OCI-LY7 (cell line): ENCODE data around the gene SYNJ2. TPM values are rescaled to one million over a fixed set of nuclear protein-coding genes. Genes with fewer than 3 reads are reported as not detected.

ENCODE experiments used
- BruUV-seq: library from RNA; stranded (reverse); fragments of 400-500 nt; replicated peaks from 2 replicates; lab custom pipeline; 2021; lab: Mats Ljungman, UMichigan
- CTCF ChIA-PET: fragments of 300-600 bp; sonication (Branson Sonifier 250); formaldehyde crosslinking; loops from one replicate; lab custom pipeline; 2022; ENCODE audit warnings: antibody characterized with exemption; ENCODE audit not compliant: unreplicated experiment; lab: Charles Lee
- POLR2A ChIA-PET: fragments of 300-600 bp; sonication (Branson Sonifier 250); formaldehyde crosslinking; loops from one replicate; lab custom pipeline; 2022; ENCODE audit warnings: antibody characterized with exemption; lab: Charles Lee
- DNase-seq: peaks from one replicate; pipeline ENCODE4 v3.0.0-alpha.2; 2015; ENCODE audit warnings: low spot score
- H2AFZ ChIP-seq: fragments of 200-600 bp; sonication (generic), shearing (Covaris generic); 2 replicates; pipeline ENCODE4 v1.6.1; 2014; ENCODE audit warnings: mild to moderate bottlenecking, antibody characterized with exemption, low read length, moderate library complexity
- H3K27ac ChIP-seq: fragments of 200-600 bp; sonication (generic); 2 replicates; pipeline ENCODE4 v1.5.1; 2014; ENCODE audit warnings: mixed run types, low read depth, mild to moderate bottlenecking, moderate library complexity, low read length, inconsistent platforms; ENCODE audit not compliant: poor library complexity, severe bottlenecking
- H3K36me3 ChIP-seq: fragments of 200-600 bp; sonication (generic); 2 replicates; pipeline ENCODE4 v1.6.1; 2014; ENCODE audit warnings: mild to moderate bottlenecking, antibody characterized with exemption, low read length, moderate library complexity, mixed read lengths; ENCODE audit not compliant: insufficient read depth
- H3K4me1 ChIP-seq: fragments of 200-600 bp; sonication (generic); 2 replicates; pipeline ENCODE4 v1.5.1; 2014; ENCODE audit warnings: mild to moderate bottlenecking, low read length; ENCODE audit not compliant: insufficient read depth, poor library complexity, severe bottlenecking
- H3K4me2 ChIP-seq: fragments of 200-600 bp; sonication (generic); 2 replicates; pipeline ENCODE4 v1.6.1; 2014; ENCODE audit warnings: mild to moderate bottlenecking, low read length
- H3K4me3 ChIP-seq: fragments of 200-600 bp; sonication (generic); 2 replicates; pipeline ENCODE4 v1.5.1; 2014; ENCODE audit warnings: mild to moderate bottlenecking, low read depth, low read length; ENCODE audit not compliant: poor library complexity, severe bottlenecking
- H3K79me2 ChIP-seq: fragments of 200-600 bp; sonication (generic); 2 replicates; pipeline ENCODE4 v1.6.1; 2016; ENCODE audit warnings: low read depth, mild to moderate bottlenecking, low read length, moderate library complexity, mixed read lengths; ENCODE audit not compliant: insufficient read depth
- H3K9me2 ChIP-seq: fragments of 200-600 bp; sonication (generic); 2 replicates; pipeline ENCODE4 v1.6.1; 2016; ENCODE audit warnings: mild to moderate bottlenecking, low read length, mixed read lengths; ENCODE audit not compliant: insufficient read depth
- H3K9me3 ChIP-seq: fragments of 200-600 bp; sonication (generic); 2 replicates; pipeline ENCODE4 v1.6.1; 2014; ENCODE audit warnings: mild to moderate bottlenecking, mixed run types, low read length, mixed read lengths
- H4K20me1 ChIP-seq: fragments of 200-600 bp; sonication (generic); 2 replicates; pipeline ENCODE4 v1.6.1; 2014; ENCODE audit warnings: mild to moderate bottlenecking, antibody characterized with exemption, low read length, moderate library complexity, mixed read lengths; ENCODE audit not compliant: insufficient read depth
- CTCF ChIP-seq: fragments of 200-600 bp; sonication (generic); conservative IDR thresholded peaks from 2 replicates; pipeline ENCODE4 v1.5.1; 2014; ENCODE audit warnings: mild to moderate bottlenecking, antibody characterized with exemption, low read length, moderate library complexity, mixed read lengths
- EZH2phosphoT487 ChIP-seq: fragments of 200-600 bp; sonication (generic); IDR thresholded peaks from 2 replicates; pipeline ENCODE4 v1.6.1; 2018; ENCODE audit warnings: low read depth, borderline replicate concordance, mild to moderate bottlenecking, mixed run types, antibody characterized with exemption, low read length, moderate library complexity, mixed read lengths
- intact Hi-C: fragments of 100-400 bp; cut with micrococcal nuclease; formaldehyde crosslinking; loops from one replicate; pipeline ENCODE4 v1.10.0; 2022; ENCODE audit not compliant: unreplicated experiment
- total RNA-seq, 2 experiments: library from RNA; depleted of rRNA in 1 of 2; stranded (reverse); fragments of >200 nt in 1 of 2; shearing (Covaris generic) in 1 of 2; gene quantifications; 2 replicates each; pipeline ENCODE4 v1.2.3, GENCODE V29; 2014 to 2022

The SYNJ2 gene
- total RNA-seq, 2 experiments from 2014 or later, result 0.21 TPM; not detected in 1

- intact Hi-C loops, result no loop called here
- CTCF ChIA-PET, result no interaction called here
- POLR2A ChIA-PET, result interaction anchor here (0.6 kb wide), 1 partner anchor 1057 kb away, joined by 3 read pairs; no protein-coding TSS in a partner anchor
- H3K79me2 ChIP-seq, result no peaks in the 10 kb centered on the region
- no peaks in the 10 kb centered on the region for H4K20me1 ChIP-seq
- H3K9me3 ChIP-seq, result no peaks in the 10 kb centered on the region
- TF ChIP-seq CTCF, result no peak
- TF ChIP-seq EZH2phosphoT487, result no peak
- no peaks in the 10 kb centered on the region for H3K36me3 ChIP-seq
- no peak for DNase-seq
- H3K27ac ChIP-seq, result no peak overlapping the region
- no TSS peak for BruUV-seq
- no peaks in the 10 kb centered on the region for H3K4me1 ChIP-seq
- H2AFZ ChIP-seq, result no peak overlapping the region
- no peaks in the 10 kb centered on the region for H3K9me2 ChIP-seq
- H3K4me3 ChIP-seq, result no peak overlapping the region
- no peak overlapping the region for H3K4me2 ChIP-seq
Observed at GRCh38 chr6:158068156-158068892, 86.7 kb downstream of the SYNJ2 start.

- POLR2A ChIA-PET, result no interaction called here
- CTCF ChIA-PET, result no interaction called here
- Histone ChIP-seq H3K9me2 (no peaks in the 10 kb centered on the region), H3K79me2 (no peaks in the 10 kb centered on the region), H3K4me1 (no peaks in the 10 kb centered on the region), H3K36me3 (no peaks in the 10 kb centered on the region), H3K4me2 (no peak overlapping the region), H3K9me3 (no peaks in the 10 kb centered on the region), H3K4me3 (no peak overlapping the region), H2AFZ (no peak overlapping the region), H3K27ac (no peak overlapping the region), H4K20me1 (no peaks in the 10 kb centered on the region)
- no peak for DNase-seq
- intact Hi-C loops, result no loop called here
- no peak for TF ChIP-seq EZH2phosphoT487
- no peak for TF ChIP-seq CTCF
- no TSS peak for BruUV-seq
Observed at GRCh38 chr6:158068893-158069799, 87.5 kb downstream of the SYNJ2 start.
